NCI-H1930 (cell line): Measurements from ENCODE around the gene VWA3A.

ENCODE experiments used
- DNase-seq, 2 experiments: peaks; one replicate each; lab custom pipeline; 2025; lab: John Stamatoyannopoulos, UW

VWA3A gene

GRCh38 chr16:22203091-22203490 is 110.8 kb downstream of the VWA3A start:
- no peak for DNase-seq

GRCh38 chr16:22204091-22204655 is 111.8 kb downstream of the VWA3A start:
- no peak for DNase-seq

DNA sequence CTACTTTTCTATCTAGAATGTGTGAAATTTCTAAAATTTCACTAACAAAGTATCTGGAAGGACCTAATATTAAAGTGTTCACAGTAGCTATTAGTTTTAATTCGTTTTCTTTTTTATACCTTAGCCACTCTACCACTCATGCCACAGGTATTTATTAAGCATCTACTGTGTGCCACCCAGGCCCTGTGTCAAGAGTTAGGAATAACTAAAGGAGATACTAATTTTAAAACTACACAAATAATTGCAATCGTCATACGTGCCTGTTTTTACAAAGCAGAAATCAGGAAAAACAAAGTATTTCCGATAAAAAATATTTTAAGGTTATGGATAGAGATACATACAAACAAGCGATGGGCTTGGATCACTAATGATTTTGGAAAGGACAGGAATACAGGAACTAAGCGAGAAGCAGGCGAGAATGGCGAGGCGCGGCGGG is 113.3 kb downstream of the VWA3A start:
- no peak for DNase-seq

GRCh38 chr16:22206013-22206841 is 113.9 kb downstream of the VWA3A start, which contains the start of gene EEF2K:
TSS of gene EEF2K (plus strand) at chr16:22206278. CDS start at chr16:22225730, 19,452 bp downstream.
- peak; percentile 97 for DNase-seq
